Activated CD8-positive, alpha-beta T cell treated with anti-CD3 and anti-CD28 coated beads, Interleukin-2, amount 10 ng/mL, durations not matched to agents 7 days and 5 days (primary cell): ENCODE measurements around the gene CNPY4. TPM values are rescaled to one million over a fixed set of nuclear protein-coding genes. Genes with fewer than 3 reads are reported as not detected.

ENCODE experiments used
- ATAC-seq: fragments of 150-1000 bp; cut with Tn5 transposase; one replicate; pipeline ENCODE4 v1.10.0; 2021; ENCODE audit warnings: moderate library complexity
- CTCF ChIA-PET: fragments of 350-600 bp; sonication (Branson Sonifier 250); formaldehyde crosslinking; loops from one replicate; lab custom pipeline; 2021; ENCODE audit warnings: antibody characterized with exemption; lab: Charles Lee
- POLR2A ChIA-PET: fragments of 350-600 bp; sonication (Branson Sonifier 250); formaldehyde crosslinking; loops from one replicate; lab custom pipeline; 2021; ENCODE audit warnings: antibody characterized with exemption; lab: Charles Lee
- DNase-seq: peaks from one replicate; pipeline ENCODE4 v3.0.0-alpha.2; 2020
- H3K27ac Mint-ChIP-seq: one replicate; pipeline ENCODE4 v1.8.0; 2021; ENCODE audit warnings: mild to moderate bottlenecking, mixed read lengths
- H3K27me3 Mint-ChIP-seq: one replicate; pipeline ENCODE4 v1.8.0; 2021; ENCODE audit warnings: low read depth, mixed read lengths
- H3K36me3 Mint-ChIP-seq: one replicate; pipeline ENCODE4 v1.8.0; 2021; ENCODE audit warnings: low read depth, mixed read lengths
- H3K4me1 Mint-ChIP-seq: one replicate; pipeline ENCODE4 v1.8.0; 2021; ENCODE audit warnings: low read depth, mixed read lengths
- H3K4me3 Mint-ChIP-seq: one replicate; pipeline ENCODE4 v1.8.0; 2021; ENCODE audit warnings: mild to moderate bottlenecking, mixed read lengths
- H3K9me3 Mint-ChIP-seq: one replicate; pipeline ENCODE4 v1.8.0; 2022; ENCODE audit warnings: mixed read lengths; ENCODE audit not compliant: insufficient read depth
- total RNA-seq, 2 experiments: library from RNA; stranded (reverse); gene quantifications; one replicate each; pipeline ENCODE4 v1.2.3, GENCODE V29; 2021

Gene CNPY4
- total RNA-seq, 2 experiments from 2014 or later, result 32.4 to 35.5 TPM

DNA sequence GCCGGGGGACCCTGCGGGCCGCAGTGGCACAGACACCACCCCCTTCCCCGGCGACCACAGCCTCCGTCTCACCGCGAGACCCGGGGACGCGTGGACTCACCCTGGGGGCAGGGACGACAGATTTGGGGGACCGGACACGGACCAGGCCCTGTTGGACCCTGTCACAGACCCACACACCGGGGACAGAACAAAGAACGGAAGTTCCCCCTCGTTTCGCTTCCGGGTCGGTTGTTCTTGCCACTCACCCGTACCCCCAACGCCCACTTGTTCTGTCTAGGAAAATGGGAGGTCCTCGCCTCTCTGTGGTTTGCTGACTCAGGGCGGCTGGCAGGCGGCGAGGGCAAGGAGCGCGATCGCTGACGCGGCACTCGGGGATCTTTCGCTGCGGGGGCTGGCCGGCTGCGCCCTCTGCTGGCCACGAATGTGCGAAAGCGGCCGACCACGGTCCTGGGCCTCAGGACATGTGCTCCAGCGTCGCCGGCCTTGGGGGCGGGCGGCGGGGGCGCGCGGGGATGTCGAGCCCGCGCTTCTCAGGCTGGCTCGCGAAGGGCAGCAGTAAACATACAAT is 37.8 kb upstream of the CNPY4 start, which contains the start of gene ZNF3:
ZNF3 (minus strand) TSS at position 189 of the 568 bp plus-strand sequence. CDS start 4,366 bp downstream, outside the sequence.
- ChIA-PET CTCF (interaction anchor here (0.7 to 1.4 kb wide), 14 partner anchors 10 to 450 kb away, joined by 3 to 10 read pairs (median 4); partner anchors contain the start of genes ZKSCAN1 and ZSCAN21), POLR2A (interaction anchor here (0.7 to 3.0 kb wide), 8 partner anchors 13 to 673 kb away, joined by 3 to 19 read pairs (median 4); partner anchors contain the start of genes AP4M1, BUD31, MCM7 and PDAP1)
- Mint-ChIP-seq H3K4me1 (peaks cover 25% of the 10 kb centered on the region), H3K27ac (peak within 1 kb of the TSS; percentile 90), H3K9me3 (no peaks in the 10 kb centered on the region), H3K36me3 (peaks cover 17% of the 10 kb centered on the region), H3K4me3 (peak within 1 kb of the TSS; percentile 83), H3K27me3 (peaks cover 3% of the 10 kb centered on the region)
- DNase-seq (peak; percentile 99), ATAC-seq (peak; percentile 91)

DNA sequence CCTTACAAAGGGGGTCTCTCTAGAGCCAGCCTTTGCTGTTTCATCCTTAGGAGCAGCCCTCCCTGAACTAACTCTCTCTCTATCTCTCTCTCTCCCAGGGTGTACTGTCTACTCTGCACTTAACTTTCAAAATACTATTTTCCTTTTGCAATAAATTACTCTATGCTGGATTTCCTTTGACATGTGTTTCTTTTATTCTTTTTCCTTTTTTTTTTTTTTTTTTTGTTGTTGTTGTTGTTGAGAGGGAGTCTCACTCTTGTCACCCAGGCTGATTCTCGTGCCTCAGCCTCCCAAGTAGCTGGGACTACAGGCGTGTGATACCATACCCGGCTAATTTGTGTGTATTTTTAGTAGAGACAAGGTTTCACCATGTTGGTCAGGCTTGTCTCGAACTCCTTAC is 36.5 kb upstream of the CNPY4 start:
- ATAC-seq (no peak), DNase-seq (no peak)
- Mint-ChIP-seq H3K36me3 (peaks cover 9% of the 10 kb centered on the region), H3K4me1 (peaks cover 31% of the 10 kb centered on the region), H3K4me3 (peak overlapping the region; percentile 83), H3K9me3 (no peaks in the 10 kb centered on the region), H3K27me3 (peaks cover 3% of the 10 kb centered on the region), H3K27ac (peak overlapping the region; percentile 82)
- POLR2A ChIA-PET, result interaction anchor here (0.6 to 3.0 kb wide), 9 partner anchors 12 to 524 kb away, joined by 3 to 19 read pairs (median 4); partner anchors contain the start of genes AP4M1, MBLAC1, MCM7 and TRIM4
- CTCF ChIA-PET, result interaction anchor here (0.8 to 2.0 kb wide), 17 partner anchors 10 to 451 kb away, joined by 3 to 10 read pairs (median 4); partner anchors contain the start of genes AP4M1, TRIM4, ZKSCAN1 and ZSCAN21

DNA sequence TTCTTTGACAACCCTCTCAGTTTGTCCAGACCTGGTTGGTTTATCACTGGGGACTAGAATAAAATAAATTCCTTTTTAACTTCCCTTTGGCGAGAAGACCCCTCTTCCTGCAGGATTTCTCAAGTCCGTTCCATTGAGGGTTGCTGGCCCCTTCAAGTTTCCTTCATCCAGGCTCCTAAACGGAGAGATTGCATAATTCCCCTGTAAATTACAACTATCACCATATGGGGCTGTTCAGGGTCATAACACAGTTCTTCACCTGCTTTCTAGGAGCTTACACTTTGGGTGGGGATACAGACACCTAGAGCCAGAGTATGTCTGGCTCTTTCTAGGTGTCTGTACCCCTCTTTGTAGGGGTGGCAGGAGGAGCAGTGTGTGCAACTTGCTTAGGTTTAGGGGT is 33.9 kb upstream of the CNPY4 start:
- ATAC-seq (no peak), DNase-seq (no peak)
- peaks cover 3% of the 10 kb centered on the region for H3K36me3 Mint-ChIP-seq
- no peak overlapping the region for H3K4me3 Mint-ChIP-seq
- H3K27ac Mint-ChIP-seq, result no peak overlapping the region
- ChIA-PET CTCF (interaction anchor here (0.9 to 1.7 kb wide), 3 partner anchors 45 to 172 kb away, joined by 3 to 8 read pairs (median 4); no protein-coding TSS in a partner anchor), POLR2A (interaction anchor here (1.3 kb wide), 1 partner anchor 10 kb away, joined by 3 read pairs; no protein-coding TSS in a partner anchor)
- no peaks in the 10 kb centered on the region for H3K9me3 Mint-ChIP-seq
- peaks cover 37% of the 10 kb centered on the region for H3K4me1 Mint-ChIP-seq
- peaks cover 3% of the 10 kb centered on the region for H3K27me3 Mint-ChIP-seq

DNA sequence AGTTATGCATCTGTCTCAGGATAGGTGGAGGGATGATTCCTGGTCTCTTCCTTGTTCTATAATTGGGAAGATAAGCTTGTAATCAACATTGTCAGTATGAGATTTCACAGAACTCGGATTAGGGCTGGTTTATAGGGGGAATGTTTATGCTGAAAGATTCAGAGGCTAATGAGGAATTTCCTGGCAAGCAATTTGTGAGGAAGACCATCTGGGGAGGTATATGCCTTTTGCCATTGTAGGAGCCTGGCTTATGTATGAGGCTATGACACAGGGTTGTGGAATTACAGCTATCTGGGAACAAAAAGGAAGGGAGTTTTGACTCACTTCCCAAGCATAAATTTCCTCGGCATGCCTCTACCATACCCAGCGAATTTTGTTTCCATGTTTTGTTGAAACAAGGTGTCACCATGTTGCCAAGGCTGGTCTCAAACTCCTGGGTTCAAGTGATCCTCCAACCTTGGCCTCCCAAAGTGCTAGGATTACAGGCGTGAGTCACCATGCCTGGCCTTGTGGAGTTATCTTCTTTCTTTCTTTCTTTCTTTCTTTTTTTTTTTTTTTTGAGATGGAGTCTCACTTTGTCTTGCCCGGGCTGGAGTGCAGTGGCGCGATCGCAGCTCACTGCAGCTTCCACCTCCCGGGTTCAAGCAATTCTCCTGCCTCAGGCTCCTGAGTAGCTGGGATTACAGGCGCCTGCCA is 32.2 kb upstream of the CNPY4 start:
- H3K9me3 Mint-ChIP-seq, result no peaks in the 10 kb centered on the region
- ChIA-PET CTCF (no interaction called here), POLR2A (interaction anchor here (1.0 to 1.9 kb wide), 2 partner anchors 14 to 72 kb away, joined by 3 to 7 read pairs; partner anchors contain the start of genes AP4M1 and MCM7)
- H3K27me3 Mint-ChIP-seq, result peaks cover 3% of the 10 kb centered on the region
- peaks cover 20% of the 10 kb centered on the region for H3K36me3 Mint-ChIP-seq
- peak overlapping the region; percentile 25 for H3K27ac Mint-ChIP-seq
- ATAC-seq (no peak), DNase-seq (no peak)
- peak overlapping the region; percentile 19 for H3K4me3 Mint-ChIP-seq
- H3K4me1 Mint-ChIP-seq, result peaks cover 45% of the 10 kb centered on the region

DNA sequence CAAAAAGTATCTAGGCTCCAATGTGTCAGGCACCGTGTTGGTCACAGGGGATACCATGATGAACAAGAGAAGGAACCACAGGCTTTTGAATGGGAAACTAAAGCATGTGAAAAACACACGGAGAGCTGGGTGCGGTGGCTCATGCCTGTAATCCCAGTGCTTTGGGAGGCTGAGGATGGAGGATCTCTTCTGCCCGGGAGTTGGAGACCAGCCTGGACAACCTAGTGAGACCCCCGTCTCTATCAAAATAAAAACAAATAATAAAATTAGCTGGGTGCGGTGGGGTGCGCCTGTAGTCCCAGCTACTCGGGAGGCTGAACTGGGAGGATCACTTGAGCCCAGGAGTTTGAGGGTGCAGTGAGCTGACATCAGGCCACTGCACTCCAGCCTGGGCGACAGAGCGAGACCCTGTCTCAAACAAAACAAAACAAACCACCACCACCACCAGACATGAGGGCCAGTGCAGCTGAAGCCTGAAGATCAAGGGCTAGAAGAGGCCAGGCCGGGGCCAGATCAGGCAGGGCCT is 31.3 kb upstream of the CNPY4 start:
- DNase-seq (no peak), ATAC-seq (peak; percentile 16)
- ChIA-PET CTCF (interaction anchor here (1.1 kb wide), 1 partner anchor 38 kb away, joined by 5 read pairs; the partner anchor contains the start of gene ZSCAN21), POLR2A (interaction anchor here (0.6 to 6.3 kb wide), 3 partner anchors 10 to 61 kb away, joined by 3 to 57 read pairs (median 4); partner anchors contain the start of genes AP4M1 and MCM7)
- H3K36me3 Mint-ChIP-seq, result peaks cover 30% of the 10 kb centered on the region
- H3K27me3 Mint-ChIP-seq, result no peaks in the 10 kb centered on the region
- H3K27ac Mint-ChIP-seq, result peak overlapping the region; percentile 93
- H3K4me3 Mint-ChIP-seq, result peak overlapping the region; percentile 91
- peaks cover 42% of the 10 kb centered on the region for H3K4me1 Mint-ChIP-seq
- H3K9me3 Mint-ChIP-seq, result no peaks in the 10 kb centered on the region

DNA sequence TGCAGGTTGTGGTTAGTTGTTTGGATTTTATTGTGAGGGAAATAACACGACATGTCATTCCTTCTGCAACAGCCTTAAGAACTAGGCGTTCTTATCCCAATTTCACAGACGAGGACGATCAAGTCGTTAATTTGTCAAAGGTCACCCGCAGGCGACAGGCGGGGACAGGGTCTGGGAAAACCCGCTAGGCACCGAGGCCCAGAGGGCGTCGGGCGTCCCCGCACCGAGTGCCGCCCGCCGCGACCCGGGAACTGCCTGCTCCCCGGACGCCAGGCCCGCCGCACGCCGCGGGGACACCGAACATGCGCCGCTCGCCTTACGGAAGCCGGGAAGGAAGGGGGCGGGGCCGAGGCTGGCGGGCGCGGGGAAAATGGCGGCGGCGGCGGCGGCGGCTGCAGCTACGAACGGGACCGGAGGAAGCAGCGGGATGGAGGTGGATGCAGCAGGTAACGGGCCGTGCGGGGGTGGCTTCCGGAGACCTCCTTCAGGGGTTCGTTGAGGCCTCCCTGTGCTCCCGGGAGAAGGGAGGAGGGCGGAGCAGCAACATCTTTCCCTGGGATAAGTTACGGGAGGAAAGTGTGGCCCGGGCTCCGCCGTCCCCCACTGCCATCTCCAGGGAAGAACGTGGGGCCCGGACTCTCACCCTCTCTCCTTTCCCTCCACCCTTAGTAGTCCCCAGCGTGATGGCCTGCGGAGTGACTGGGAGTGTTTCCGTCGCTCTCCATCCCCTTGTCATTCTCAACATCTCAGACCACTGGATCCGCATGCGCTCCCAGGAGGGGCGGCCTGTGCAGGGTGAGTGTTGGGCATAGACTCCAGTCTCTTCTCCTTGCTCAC is 30.6 kb upstream of the CNPY4 start, which contains the start of gene COPS6:
COPS6 (plus strand) TSS at position 349 of the 837 bp plus-strand sequence; CDS start at position 371, 22 bp downstream.
- ATAC-seq (peak; percentile 69), DNase-seq (peak; percentile 86)
- ChIA-PET CTCF (interaction anchor here (1.1 kb wide), 2 partner anchors 13 to 39 kb away, joined by 4 to 5 read pairs; partner anchors contain the start of genes AP4M1, MCM7 and ZSCAN21), POLR2A (interaction anchor here (0.6 to 6.3 kb wide), 3 partner anchors 9 to 62 kb away, joined by 3 to 57 read pairs (median 4); partner anchors contain the start of genes AP4M1 and MCM7)
- H3K9me3 Mint-ChIP-seq, result no peaks in the 10 kb centered on the region
- H3K27me3 Mint-ChIP-seq, result no peaks in the 10 kb centered on the region
- H3K27ac Mint-ChIP-seq, result peak within 1 kb of the TSS; percentile 93
- H3K4me1 Mint-ChIP-seq, result peaks cover 42% of the 10 kb centered on the region
- H3K4me3 Mint-ChIP-seq, result peak within 1 kb of the TSS; percentile 91
- H3K36me3 Mint-ChIP-seq, result peaks cover 36% of the 10 kb centered on the region

DNA sequence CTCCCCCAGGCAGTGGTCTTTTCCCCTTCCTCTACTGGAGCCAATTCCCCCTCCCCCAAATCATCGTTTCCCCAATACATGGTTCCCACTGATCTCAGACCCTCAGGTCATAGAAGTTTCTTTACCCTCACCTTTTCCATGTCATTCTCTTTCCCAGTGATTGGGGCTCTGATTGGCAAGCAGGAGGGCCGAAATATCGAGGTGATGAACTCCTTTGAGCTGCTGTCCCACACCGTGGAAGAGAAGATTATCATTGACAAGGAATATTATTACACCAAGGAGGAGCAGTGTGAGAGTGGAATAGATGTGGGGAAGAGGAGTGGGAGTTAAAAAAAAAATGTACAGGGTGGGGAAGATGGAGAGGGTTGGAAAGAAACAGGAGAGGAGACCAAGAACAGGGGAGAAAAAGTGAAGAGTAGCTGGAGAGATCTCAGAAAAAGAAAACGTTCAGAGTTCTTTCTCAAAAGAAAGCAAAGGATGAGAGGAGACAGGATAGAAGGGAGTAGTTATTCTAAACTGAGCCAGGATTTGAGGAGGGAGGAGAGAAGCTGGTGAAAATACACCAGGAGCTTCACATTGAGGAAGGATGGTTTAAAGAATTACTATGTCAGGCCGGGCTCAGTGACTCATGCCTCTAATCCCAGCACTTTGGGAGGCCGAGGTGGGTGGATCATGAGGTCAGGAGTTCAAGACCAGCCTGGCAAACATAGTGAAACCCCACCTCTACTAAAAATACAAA is 29.8 kb upstream of the CNPY4 start:
- Mint-ChIP-seq H3K36me3 (peaks cover 42% of the 10 kb centered on the region), H3K4me3 (peak overlapping the region; percentile 91), H3K27me3 (no peaks in the 10 kb centered on the region), H3K4me1 (peaks cover 42% of the 10 kb centered on the region), H3K9me3 (no peaks in the 10 kb centered on the region), H3K27ac (peak overlapping the region; percentile 93)
- POLR2A ChIA-PET, result interaction anchor here (0.6 to 6.3 kb wide), 2 partner anchors 11 to 160 kb away, joined by 5 to 57 read pairs; partner anchors contain the start of genes AP4M1, GJC3 and MCM7
- no peak for ATAC-seq
- CTCF ChIA-PET, result interaction anchor here (0.8 to 1.7 kb wide), 5 partner anchors 12 to 318 kb away, joined by 3 to 5 read pairs (median 4); partner anchors contain the start of genes AP4M1 and MCM7
- no peak for DNase-seq

DNA sequence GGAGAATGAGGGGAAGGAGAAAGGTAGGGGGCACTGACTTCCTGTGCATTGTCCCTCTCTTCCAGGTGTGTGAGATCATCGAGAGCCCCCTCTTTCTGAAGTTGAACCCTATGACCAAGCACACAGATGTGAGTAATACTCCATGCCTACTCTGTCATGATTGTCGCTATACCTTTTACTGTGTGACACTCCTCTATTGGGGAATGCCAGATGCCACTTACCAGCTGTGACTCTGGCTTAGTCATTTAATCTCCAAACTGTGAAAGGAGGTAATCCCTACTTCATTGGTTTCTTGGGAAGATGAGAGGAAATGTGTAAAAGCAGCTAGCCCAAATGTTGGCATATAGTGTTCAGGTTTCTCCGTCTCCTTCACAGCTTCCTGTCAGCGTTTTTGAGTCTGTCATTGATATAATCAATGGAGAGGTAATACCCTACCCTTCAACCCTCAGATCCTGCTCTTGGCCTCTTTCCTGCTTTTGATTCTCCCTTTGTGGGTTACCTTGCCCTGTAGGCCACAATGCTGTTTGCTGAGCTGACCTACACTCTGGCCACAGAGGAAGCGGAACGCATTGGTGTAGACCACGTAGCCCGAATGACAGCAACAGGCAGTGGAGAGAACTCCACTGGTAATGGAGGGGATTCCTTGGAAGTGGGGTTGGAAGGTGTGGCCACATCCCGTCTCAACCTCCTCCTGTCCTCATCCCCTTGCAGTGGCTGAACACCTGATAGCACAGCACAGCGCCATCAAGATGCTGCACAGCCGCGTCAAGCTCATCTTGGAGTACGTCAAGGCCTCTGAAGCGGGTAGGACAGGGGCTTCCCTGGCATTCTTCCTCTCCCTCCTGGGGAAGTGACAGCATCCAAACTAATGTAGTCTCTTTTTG is 28.7 kb upstream of the CNPY4 start:
- ChIA-PET CTCF (interaction anchor here (1.3 to 1.7 kb wide), 2 partner anchors 38 to 40 kb away, joined by 3 to 4 read pairs; no protein-coding TSS in a partner anchor), POLR2A (interaction anchor here (0.5 to 6.3 kb wide), 2 partner anchors 10 to 74 kb away, joined by 3 to 57 read pairs; partner anchors contain the start of genes AP4M1 and MCM7)
- H3K4me1 Mint-ChIP-seq, result peaks cover 49% of the 10 kb centered on the region
- H3K36me3 Mint-ChIP-seq, result peaks cover 53% of the 10 kb centered on the region
- no peak for DNase-seq
- peak; percentile 8 for ATAC-seq
- peak overlapping the region; percentile 1 for H3K4me3 Mint-ChIP-seq
- H3K27me3 Mint-ChIP-seq, result no peaks in the 10 kb centered on the region
- H3K9me3 Mint-ChIP-seq, result no peaks in the 10 kb centered on the region
- H3K27ac Mint-ChIP-seq, result peak overlapping the region; percentile 54
